Esophagus squamous epithelium (tissue), 4 donors: ENCODE data around the gene SET.

Experiments used
- POLR2A ChIP-seq, 4 donors: fragments of 450-650 bp; IDR thresholded peaks; one replicate each; pipeline ENCODE4 v1.6.1; 2017; ENCODE audit warnings: antibody characterized with exemption in 4 of 4, mild to moderate bottlenecking in 4 of 4, moderate library complexity in 3 of 4
- TF ChIP-seq, protein P1 (sequence below), 6 experiments: fragments of 450-650 bp in 4 of 6; fragments of 200-600 bp in 2 of 6; sonication (generic) in 2 of 6; IDR thresholded peaks; one replicate each; pipeline ENCODE4 v1.5.1; 2016 to 2019; ENCODE audit warnings: antibody characterized with exemption in 6 of 6, mild to moderate bottlenecking in 4 of 6, moderate library complexity in 4 of 6

DNA sequence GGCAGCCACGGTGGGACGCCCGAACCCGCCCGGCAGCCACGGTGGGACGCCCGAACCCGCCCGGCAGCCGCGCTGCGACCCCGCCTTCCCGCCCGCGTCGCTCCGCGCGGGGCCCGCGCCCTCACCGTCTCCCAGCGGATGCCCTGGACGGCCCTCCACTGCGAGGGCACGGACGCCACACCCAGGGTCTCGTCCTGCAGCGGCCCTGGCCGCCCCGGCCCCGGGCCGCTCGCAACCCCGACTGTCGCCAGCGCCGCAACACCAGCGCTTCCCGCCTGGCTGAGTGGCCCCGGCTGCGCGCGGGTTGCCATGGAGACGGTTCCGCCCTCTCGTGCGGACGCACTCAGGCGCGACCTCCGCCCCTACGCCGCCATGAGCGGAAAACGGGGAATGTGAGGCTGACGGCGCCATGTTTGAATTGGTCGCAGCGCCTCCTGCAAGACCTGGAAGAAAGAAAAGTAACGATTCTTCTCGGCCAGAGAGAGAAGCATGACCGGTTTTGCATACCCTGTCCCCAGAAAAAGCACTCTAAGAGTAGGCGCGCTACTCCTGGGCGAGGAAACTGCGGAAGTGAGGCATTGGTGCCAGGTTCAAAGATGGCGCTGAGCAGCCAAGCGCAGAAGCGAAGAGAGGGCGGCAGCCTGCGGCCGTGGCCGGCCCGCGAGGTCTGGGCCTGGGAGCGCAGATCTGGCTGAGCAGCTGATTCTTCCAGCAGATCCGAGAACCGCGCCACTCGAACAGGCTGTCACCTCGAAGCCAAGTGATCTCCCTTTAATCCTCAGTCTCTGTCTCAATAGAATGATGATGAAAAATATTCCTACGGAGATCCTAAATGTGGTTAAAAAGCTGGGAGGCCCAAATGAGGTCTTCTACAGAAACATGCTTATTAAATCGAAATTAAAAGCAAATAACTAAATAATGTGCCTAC is 32.3 kb upstream of the SET start, which contains the start of gene DYNC2I2:
- TF ChIP-seq, protein P1, sequence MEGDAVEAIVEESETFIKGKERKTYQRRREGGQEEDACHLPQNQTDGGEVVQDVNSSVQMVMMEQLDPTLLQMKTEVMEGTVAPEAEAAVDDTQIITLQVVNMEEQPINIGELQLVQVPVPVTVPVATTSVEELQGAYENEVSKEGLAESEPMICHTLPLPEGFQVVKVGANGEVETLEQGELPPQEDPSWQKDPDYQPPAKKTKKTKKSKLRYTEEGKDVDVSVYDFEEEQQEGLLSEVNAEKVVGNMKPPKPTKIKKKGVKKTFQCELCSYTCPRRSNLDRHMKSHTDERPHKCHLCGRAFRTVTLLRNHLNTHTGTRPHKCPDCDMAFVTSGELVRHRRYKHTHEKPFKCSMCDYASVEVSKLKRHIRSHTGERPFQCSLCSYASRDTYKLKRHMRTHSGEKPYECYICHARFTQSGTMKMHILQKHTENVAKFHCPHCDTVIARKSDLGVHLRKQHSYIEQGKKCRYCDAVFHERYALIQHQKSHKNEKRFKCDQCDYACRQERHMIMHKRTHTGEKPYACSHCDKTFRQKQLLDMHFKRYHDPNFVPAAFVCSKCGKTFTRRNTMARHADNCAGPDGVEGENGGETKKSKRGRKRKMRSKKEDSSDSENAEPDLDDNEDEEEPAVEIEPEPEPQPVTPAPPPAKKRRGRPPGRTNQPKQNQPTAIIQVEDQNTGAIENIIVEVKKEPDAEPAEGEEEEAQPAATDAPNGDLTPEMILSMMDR (IDR thresholded peaks at IDR 0.05), result peak in 1 of 6 experiments; percentile 5
- TF ChIP-seq POLR2A (IDR thresholded peaks at IDR 0.05), result peak in 2 of 4 donors; percentile 27 to 49
